ENCODE measurements around the gene DUOXA2.

The DUOXA2 gene

GRCh38 chr15:45143056-45143455, 28.9 kb downstream of the DUOXA2 start:
- TF ChIP-seq EP300 (IDR thresholded peaks at IDR 0.05; ENCODE audit: borderline replicate concordance) (no peak), FOXM1 (IDR thresholded peaks at IDR 0.05; ENCODE audit: borderline replicate concordance, low read depth) (no peak)

GRCh38 chr15:45143946-45144345, 29.8 kb downstream of the DUOXA2 start:
- no peak for TF ChIP-seq USF1 (IDR thresholded peaks at IDR 0.05)
- TF ChIP-seq TEAD4 (IDR thresholded peaks at IDR 0.05), result no peak
- TF ChIP-seq RAD21 (IDR thresholded peaks at IDR 0.05; ENCODE audit: low read depth), result no peak
- no peak for TF ChIP-seq EGR1 (IDR thresholded peaks at IDR 0.05)
- TF ChIP-seq YY1 (IDR thresholded peaks at IDR 0.05; ENCODE audit: low read depth), result no peak
- TF ChIP-seq REST (IDR thresholded peaks at IDR 0.05; ENCODE audit: low read depth), result no peak
- TF ChIP-seq EP300 (IDR thresholded peaks at IDR 0.05; ENCODE audit: borderline replicate concordance), result no peak
- TF ChIP-seq FOXM1 (IDR thresholded peaks at IDR 0.05; ENCODE audit: borderline replicate concordance, low read depth), result no peak
- no peak for TF ChIP-seq TCF12 (IDR thresholded peaks at IDR 0.05; ENCODE audit: low read depth)
- TF ChIP-seq MAX (IDR thresholded peaks at IDR 0.05), result no peak
- TF ChIP-seq ZBTB7A (IDR thresholded peaks at IDR 0.05; ENCODE audit: low read depth), result no peak
- TF ChIP-seq TAF1 (IDR thresholded peaks at IDR 0.05; ENCODE audit: low read depth), result no peak

GRCh38 chr15:45144775-45145174, 30.6 kb downstream of the DUOXA2 start:
- no peak for TF ChIP-seq YY1 (IDR thresholded peaks at IDR 0.05; ENCODE audit: low read depth)
- TF ChIP-seq CEBPB (IDR thresholded peaks at IDR 0.05), result no peak
- no peak for TF ChIP-seq EP300 (IDR thresholded peaks at IDR 0.05; ENCODE audit: borderline replicate concordance)
- TF ChIP-seq CREB1 (IDR thresholded peaks at IDR 0.05; ENCODE audit: low read depth), result no peak
- no peak for TF ChIP-seq NFIC (IDR thresholded peaks at IDR 0.05)
- TF ChIP-seq MAX (IDR thresholded peaks at IDR 0.05), result no peak
- TF ChIP-seq TEAD4 (IDR thresholded peaks at IDR 0.05), result no peak
- TF ChIP-seq EGR1 (IDR thresholded peaks at IDR 0.05), result no peak
- no peak for TF ChIP-seq ZBTB7A (IDR thresholded peaks at IDR 0.05; ENCODE audit: low read depth)
- no peak for TF ChIP-seq TCF12 (IDR thresholded peaks at IDR 0.05; ENCODE audit: low read depth)
- TF ChIP-seq FOXM1 (IDR thresholded peaks at IDR 0.05; ENCODE audit: borderline replicate concordance, low read depth), result no peak
- no peak for TF ChIP-seq TAF1 (IDR thresholded peaks at IDR 0.05; ENCODE audit: low read depth)
- TF ChIP-seq USF1 (IDR thresholded peaks at IDR 0.05), result no peak
- TF ChIP-seq REST (IDR thresholded peaks at IDR 0.05; ENCODE audit: low read depth), result no peak
- no peak for TF ChIP-seq RAD21 (IDR thresholded peaks at IDR 0.05; ENCODE audit: low read depth)

GRCh38 chr15:45146405-45146804, 32.3 kb downstream of the DUOXA2 start:
- TF ChIP-seq TCF12 (IDR thresholded peaks at IDR 0.05; ENCODE audit: low read depth) (no peak), RAD21 (IDR thresholded peaks at IDR 0.05; ENCODE audit: low read depth) (no peak), REST (IDR thresholded peaks at IDR 0.05; ENCODE audit: low read depth) (no peak), USF1 (IDR thresholded peaks at IDR 0.05) (no peak), TAF1 (IDR thresholded peaks at IDR 0.05; ENCODE audit: low read depth) (no peak), YY1 (IDR thresholded peaks at IDR 0.05; ENCODE audit: low read depth) (no peak), TEAD4 (IDR thresholded peaks at IDR 0.05) (no peak), EGR1 (IDR thresholded peaks at IDR 0.05) (no peak), FOXM1 (IDR thresholded peaks at IDR 0.05; ENCODE audit: borderline replicate concordance, low read depth) (no peak), CREB1 (IDR thresholded peaks at IDR 0.05; ENCODE audit: low read depth) (no peak), NFIC (IDR thresholded peaks at IDR 0.05) (no peak), MAX (IDR thresholded peaks at IDR 0.05) (no peak), EP300 (IDR thresholded peaks at IDR 0.05; ENCODE audit: borderline replicate concordance) (no peak), ZBTB7A (IDR thresholded peaks at IDR 0.05; ENCODE audit: low read depth) (no peak), CEBPB (IDR thresholded peaks at IDR 0.05) (no peak)
